HG03460 (cell line): ENCODE data around the gene IFRD2.

Source experiments
- ATAC-seq: cut with Tn5 transposase; IDR thresholded peaks from one replicate; pipeline ENCODE4 v1.9.1; 2021; ENCODE audit not compliant: unreplicated experiment

IFRD2 gene

GRCh38 chr3:50302095-50303012 is 10.1 kb upstream of the IFRD2 start:
- no peak for ATAC-seq

- no peak for ATAC-seq
These were observed 8.5 kb upstream of the IFRD2 start for GRCh38 chr3:50300681-50301254.

- ATAC-seq = no peak
These were observed 7.9 kb upstream of the IFRD2 start for GRCh38 chr3:50299929-50300680.

- ATAC-seq = no peak
These were observed 7.4 kb upstream of the IFRD2 start for GRCh38 chr3:50299638-50299928.

- peak; percentile 82 for ATAC-seq
These were observed 6.8 kb upstream of the IFRD2 start, which contains the start of the genes HYAL3 and NAA80 for GRCh38 chr3:50298836-50299637. HYAL3 (minus strand) TSS chr3:50299405; CDS start chr3:50295602, 3,803 bp downstream. NAA80 (minus strand) TSS chr3:50299405; CDS start chr3:50297463, 1,942 bp downstream.

GRCh38 chr3:50297896-50298725 is 5.9 kb upstream of the IFRD2 start:
- no peak for ATAC-seq

- no peak for ATAC-seq
These were observed 5.2 kb upstream of the IFRD2 start for GRCh38 chr3:50297384-50297775.

- ATAC-seq = no peak
These were observed 4.6 kb upstream of the IFRD2 start for GRCh38 chr3:50296721-50297383.

GRCh38 chr3:50295553-50296431 is 3.6 kb upstream of the IFRD2 start:
- no peak for ATAC-seq

GRCh38 chr3:50294492-50295403 is 2.5 kb upstream of the IFRD2 start:
- ATAC-seq = no peak

GRCh38 chr3:50294089-50294488 is 1.9 kb upstream of the IFRD2 start:
- no peak for ATAC-seq

GRCh38 chr3:50293079-50293801 is 1.0 kb upstream of the IFRD2 start:
- ATAC-seq = no peak

GRCh38 chr3:50290161-50290641 is 2.0 kb downstream of the IFRD2 start:
- ATAC-seq = no peak

- ATAC-seq = no peak
These were observed 3.1 kb downstream of the IFRD2 start for GRCh38 chr3:50289130-50289529.

GRCh38 chr3:50288387-50289007 is 3.7 kb downstream of the IFRD2 start:
- no peak for ATAC-seq

GRCh38 chr3:50287262-50287661 is 5.0 kb downstream of the IFRD2 start:
- no peak for ATAC-seq
